Suprapubic skin (tissue), 3 donors: Measurements from ENCODE around the gene LLGL1.

Experiments
- POLR2A ChIP-seq, 2 donors: fragments of 450-650 bp; IDR thresholded peaks; one replicate each; pipeline ENCODE4 v1.6.1; 2017; ENCODE audit warnings: antibody characterized with exemption in 2 of 2, mild to moderate bottlenecking in 2 of 2, moderate library complexity in 2 of 2
- TF ChIP-seq, protein P1 (sequence below), 2 donors: fragments of 200-600 bp in 1 of 2; fragments of 450-650 bp in 1 of 2; sonication (generic) in 1 of 2; IDR thresholded peaks; one replicate each; pipeline ENCODE4 v1.5.1; 2016 to 2019; ENCODE audit warnings: antibody characterized with exemption in 2 of 2, mild to moderate bottlenecking in 1 of 2, moderate library complexity in 1 of 2

DNA sequence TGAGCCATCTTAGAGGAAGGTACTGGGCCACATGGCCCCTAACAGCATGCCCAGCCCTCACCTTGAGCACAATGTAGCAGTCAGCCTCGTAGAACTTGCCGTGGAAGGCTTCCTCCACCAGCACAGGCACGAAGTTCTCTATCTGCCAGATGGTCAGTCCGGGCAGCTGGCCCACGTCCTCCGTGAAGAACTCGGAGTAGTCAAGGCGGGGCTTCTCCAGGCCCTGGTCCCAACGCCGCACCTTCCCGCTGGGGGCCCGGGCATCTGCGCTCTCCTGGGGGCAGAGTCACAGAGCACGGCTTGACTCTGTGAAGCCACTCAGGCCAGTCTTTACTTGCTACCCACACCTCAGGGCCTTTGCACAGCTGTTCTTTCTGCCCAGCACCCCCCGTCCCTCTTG is 25.8 kb downstream of the LLGL1 start:
- no peak for TF ChIP-seq POLR2A (IDR thresholded peaks at IDR 0.05)
- TF ChIP-seq, protein P1, sequence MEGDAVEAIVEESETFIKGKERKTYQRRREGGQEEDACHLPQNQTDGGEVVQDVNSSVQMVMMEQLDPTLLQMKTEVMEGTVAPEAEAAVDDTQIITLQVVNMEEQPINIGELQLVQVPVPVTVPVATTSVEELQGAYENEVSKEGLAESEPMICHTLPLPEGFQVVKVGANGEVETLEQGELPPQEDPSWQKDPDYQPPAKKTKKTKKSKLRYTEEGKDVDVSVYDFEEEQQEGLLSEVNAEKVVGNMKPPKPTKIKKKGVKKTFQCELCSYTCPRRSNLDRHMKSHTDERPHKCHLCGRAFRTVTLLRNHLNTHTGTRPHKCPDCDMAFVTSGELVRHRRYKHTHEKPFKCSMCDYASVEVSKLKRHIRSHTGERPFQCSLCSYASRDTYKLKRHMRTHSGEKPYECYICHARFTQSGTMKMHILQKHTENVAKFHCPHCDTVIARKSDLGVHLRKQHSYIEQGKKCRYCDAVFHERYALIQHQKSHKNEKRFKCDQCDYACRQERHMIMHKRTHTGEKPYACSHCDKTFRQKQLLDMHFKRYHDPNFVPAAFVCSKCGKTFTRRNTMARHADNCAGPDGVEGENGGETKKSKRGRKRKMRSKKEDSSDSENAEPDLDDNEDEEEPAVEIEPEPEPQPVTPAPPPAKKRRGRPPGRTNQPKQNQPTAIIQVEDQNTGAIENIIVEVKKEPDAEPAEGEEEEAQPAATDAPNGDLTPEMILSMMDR (IDR thresholded peaks at IDR 0.05): no peak
